GM19023 (cell line): ENCODE measurements around the gene CHEK1.
"Not testable (repeated sequence)": the region's sequence is repeated elsewhere in the genome, so short reads cannot be mapped to it uniquely, and the experiment has no call there.

Experiments
- ATAC-seq: cut with Tn5 transposase; IDR thresholded peaks from one replicate; pipeline ENCODE4 v1.9.1; 2021; ENCODE audit warnings: mild to moderate bottlenecking, moderate library complexity; ENCODE audit not compliant: unreplicated experiment

Gene CHEK1

DNA sequence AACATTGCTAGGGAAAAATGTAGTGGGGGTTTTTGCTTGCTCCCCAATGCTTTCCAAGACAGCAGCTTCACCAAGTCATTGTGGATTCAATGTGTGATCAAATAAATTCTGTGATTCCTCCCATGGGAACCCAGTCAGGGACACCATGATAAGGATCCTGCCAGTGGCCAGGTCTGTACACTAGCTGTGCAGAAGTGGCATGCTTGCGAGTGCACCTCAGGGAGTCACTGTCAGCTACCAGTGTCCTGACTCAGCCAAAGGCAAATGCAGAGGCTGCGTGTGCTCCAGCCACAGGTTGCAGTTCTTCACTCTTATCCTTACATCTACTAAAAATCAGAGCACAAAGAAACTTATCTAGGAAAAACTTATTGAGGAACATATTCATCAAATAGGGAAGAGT lies 65.0 kb downstream of the CHEK1 start:
- no peak for ATAC-seq

DNA sequence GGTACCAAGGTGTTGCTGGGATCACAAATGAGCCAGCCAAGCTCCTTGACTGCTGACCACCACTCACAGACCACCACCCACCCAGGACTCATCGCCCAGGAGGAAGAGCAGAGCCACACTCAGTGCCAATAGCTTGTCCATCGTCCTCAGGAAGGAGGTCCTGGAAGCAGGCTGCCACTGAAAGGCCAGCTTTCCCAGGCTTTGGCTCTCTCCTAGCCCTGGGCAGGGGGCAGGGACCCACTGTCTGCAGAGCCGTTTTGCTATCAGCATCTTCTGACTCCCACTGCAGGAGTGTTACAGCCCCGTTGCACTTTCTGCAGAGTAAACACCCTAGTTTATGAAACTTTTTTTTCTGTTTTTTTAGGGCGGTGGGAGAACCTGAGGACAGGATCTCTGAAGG lies 67.9 kb downstream of the CHEK1 start:
- ATAC-seq, result no peak

DNA sequence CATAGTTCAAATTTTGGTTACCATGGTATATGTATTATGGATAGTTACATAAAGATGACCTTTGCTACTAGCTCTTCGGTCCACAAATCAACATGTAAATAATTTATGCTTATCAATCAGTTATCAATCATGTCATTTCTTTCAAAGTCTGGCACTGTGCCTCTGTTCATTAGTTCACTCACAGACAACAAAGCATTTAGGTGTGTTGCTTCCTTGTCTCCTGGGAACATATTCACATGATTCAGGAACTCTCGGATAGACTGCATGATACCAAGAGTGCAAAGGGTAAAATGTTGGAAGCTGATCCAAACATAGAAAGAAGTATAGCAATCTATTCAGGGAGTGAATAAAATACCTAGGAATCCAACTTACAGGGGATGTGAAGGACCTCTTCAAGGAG lies 70.0 kb downstream of the CHEK1 start:
- ATAC-seq, result no peak

DNA sequence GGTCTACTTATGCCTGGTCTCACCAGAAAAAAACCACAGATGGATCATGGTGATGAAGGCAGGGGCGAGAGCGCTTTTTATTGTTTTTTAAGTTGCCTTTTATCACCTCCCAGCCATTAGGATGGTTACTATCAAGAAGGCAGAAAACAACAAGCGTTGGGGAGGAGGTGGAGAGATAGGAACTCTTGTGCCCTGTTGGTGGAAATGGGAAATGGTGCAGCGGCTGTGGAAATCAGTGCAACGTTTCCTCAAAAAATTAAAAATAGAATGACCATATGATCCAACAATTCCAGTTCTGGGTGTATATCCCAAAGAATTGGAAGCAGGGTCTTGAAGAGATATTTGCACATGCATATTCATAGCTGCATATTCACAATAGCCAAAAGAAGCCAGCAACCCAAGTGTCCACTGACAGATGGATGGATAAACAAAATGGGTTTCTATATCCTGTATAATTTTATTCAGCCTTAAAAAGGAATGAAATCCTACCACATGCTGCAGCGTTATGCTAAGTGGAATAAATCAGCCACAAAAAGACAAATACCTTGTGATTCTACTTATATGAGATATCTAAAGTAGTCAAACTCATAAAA lies 76.2 kb downstream of the CHEK1 start:
- no peak for ATAC-seq

DNA sequence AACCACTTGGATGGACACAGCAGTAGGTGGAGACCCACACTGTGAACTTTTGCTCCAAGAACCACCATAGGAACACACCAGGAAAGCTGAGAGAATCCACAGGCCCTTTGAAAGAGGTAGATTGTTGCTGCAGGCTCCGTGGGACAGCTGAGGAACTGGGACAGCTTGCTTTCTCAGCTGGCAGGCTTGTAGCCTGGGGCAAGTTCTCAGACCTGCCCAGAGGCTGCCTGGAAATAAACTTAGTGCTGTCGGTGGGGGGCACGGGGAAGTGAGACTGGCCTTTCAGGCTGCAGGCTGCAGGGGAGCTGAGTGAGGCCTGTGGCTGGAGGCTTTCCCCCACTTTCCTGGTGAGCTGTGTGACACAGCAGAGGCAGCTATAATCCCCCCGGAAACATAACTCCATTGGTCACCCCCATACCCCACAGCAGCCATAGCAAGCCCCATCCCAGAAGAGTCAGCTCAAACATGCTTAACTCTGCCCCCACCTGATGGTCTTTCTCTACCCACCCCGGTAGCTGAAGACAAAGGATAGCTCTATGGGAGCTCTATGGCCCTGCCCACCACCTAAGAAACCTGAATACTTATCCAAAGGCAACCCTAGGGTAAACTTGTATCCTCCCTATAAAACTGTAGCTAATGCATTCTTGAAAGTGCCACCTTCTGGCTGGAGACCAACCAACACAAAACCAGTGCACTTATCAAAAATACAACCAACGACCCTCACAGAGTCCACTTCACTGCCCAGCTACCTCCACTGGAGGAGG lies 77.1 kb downstream of the CHEK1 start:
- no peak for ATAC-seq

DNA sequence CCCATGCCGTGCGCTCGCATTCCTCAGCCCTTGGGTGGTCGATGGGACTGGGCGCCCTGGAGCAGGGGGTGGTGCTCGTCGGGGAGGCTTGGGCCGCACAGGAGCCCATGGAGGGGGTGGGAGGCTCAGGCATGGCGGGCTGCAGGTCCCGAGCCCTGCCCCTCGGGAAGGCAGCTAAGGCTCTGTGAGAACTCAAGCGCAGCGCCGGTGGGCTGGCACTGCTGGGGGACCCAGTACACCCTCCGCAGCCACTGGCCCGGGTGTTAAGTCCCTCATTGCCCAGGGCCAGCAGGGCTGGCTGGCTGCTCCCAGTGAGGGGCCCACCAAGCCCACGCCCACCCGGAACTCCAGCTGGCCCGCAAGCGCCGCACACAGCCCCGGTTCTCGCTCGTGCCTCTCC lies 79.7 kb downstream of the CHEK1 start:
- ATAC-seq, result not testable (repeated sequence)

DNA sequence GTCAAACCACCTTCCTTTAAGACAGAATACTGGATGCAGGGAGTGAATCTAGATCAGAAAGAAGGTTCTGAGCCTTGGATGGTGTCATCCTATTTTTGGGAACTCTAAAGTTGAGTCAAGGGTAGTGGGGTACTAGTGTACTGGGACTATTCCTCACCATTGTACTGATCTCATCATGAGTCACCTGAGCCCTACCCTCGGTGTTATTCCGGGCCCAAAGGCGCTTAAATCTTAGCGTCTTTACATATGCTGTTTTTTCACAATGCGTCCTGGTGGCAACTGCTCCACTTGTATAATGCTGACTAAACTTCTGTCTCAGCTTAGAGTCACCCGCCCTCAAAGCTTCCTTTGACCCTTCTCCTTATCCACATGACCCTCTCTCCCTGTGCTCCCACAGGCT lies 95.8 kb downstream of the CHEK1 start:
- ATAC-seq, result no peak

DNA sequence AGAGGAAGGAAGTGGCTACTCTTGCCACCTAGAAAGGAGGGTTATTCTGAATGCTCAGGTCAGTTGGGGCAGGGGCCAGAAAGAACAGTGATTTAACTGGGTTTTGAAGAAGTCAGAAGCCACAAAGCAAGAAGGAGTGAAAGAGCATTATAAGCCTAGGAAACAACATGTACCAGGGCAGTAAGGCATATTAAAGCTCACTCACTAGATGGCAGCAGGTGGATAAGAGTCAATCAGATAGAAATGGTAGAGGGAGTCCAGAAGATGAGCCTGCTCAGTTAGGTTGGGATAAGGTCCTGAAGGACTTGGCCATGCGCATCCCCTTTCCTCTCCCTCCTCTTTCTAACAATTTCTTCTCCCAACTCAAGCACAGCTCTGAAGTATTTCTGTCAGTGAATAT lies 99.2 kb downstream of the CHEK1 start:
- ATAC-seq, result no peak
